WTC11 (cell line): ENCODE results near the gene SPACA1. TPM values are rescaled to one million over a fixed set of nuclear protein-coding genes. Genes with fewer than 3 reads are reported as not detected.

Source experiments
- ATAC-seq: fragments of 200-7000 bp; cut with Tn5 transposase; 2 replicates; pipeline ENCODE4 v1.10.0; 2021; ENCODE audit warnings: mild to moderate bottlenecking, moderate library complexity
- CTCF ChIA-PET: fragments of 300-600 bp; sonication (Branson Sonifier 250); formaldehyde crosslinking; loops from one replicate; lab custom pipeline; 2021; ENCODE audit warnings: antibody characterized with exemption; lab: Charles Lee
- POLR2A ChIA-PET: fragments of 350-600 bp; sonication (Branson Sonifier 250); formaldehyde crosslinking; loops from one replicate; lab custom pipeline; 2021; ENCODE audit warnings: antibody characterized with exemption; lab: Charles Lee
- DNase-seq: peaks from one replicate; pipeline ENCODE4 v3.0.0; 2021; ENCODE audit warnings: low spot score
- H3K27ac Mint-ChIP-seq: 2 replicates; pipeline ENCODE4 v1.8.0; 2021; ENCODE audit warnings: mixed read lengths
- H3K27me3 Mint-ChIP-seq: 2 replicates; pipeline ENCODE4 v1.8.0; 2021; ENCODE audit warnings: low read depth, mild to moderate bottlenecking, moderate library complexity, mixed read lengths
- H3K36me3 Mint-ChIP-seq: 2 replicates; pipeline ENCODE4 v1.8.0; 2021; ENCODE audit warnings: mixed read lengths
- H3K4me1 Mint-ChIP-seq: 2 replicates; pipeline ENCODE4 v1.8.0; 2022; ENCODE audit warnings: mixed read lengths
- H3K4me3 Mint-ChIP-seq: 2 replicates; pipeline ENCODE4 v1.8.0; 2021; ENCODE audit warnings: mild to moderate bottlenecking, moderate library complexity, mixed read lengths
- H3K9me3 Mint-ChIP-seq: 2 replicates; pipeline ENCODE4 v1.8.0; 2021; ENCODE audit warnings: mixed read lengths
- CREM ChIP-seq: sonication (generic); formaldehyde crosslinking; IDR thresholded peaks from 2 replicates; pipeline ENCODE4 v1.8.1; 2022; ENCODE audit warnings: mild to moderate bottlenecking, missing genetic modification reagents, moderate library complexity
- ELF4 ChIP-seq: sonication (generic); formaldehyde crosslinking; IDR thresholded peaks from 2 replicates; pipeline ENCODE4 v1.8.1; 2022; ENCODE audit warnings: low read depth, mild to moderate bottlenecking, moderate library complexity, missing genetic modification reagents
- ESRRA ChIP-seq: sonication (generic); formaldehyde crosslinking; IDR thresholded peaks from 2 replicates; pipeline ENCODE4 v1.8.1; 2022; ENCODE audit warnings: mild to moderate bottlenecking, missing genetic modification reagents, borderline replicate concordance
- JAZF1 ChIP-seq: fragments of 250-450 bp; sonication (Bioruptor Pico); IDR thresholded peaks from 2 replicates; pipeline ENCODE4 v1.9.0; 2021; ENCODE audit warnings: moderate library complexity, mild to moderate bottlenecking, inconsistent platforms
- JUN ChIP-seq: sonication (generic); formaldehyde crosslinking; IDR thresholded peaks from 2 replicates; pipeline ENCODE4 v1.8.0; 2023; ENCODE audit warnings: mild to moderate bottlenecking, missing genetic modification reagents
- NFE2L1 ChIP-seq: sonication (generic); formaldehyde crosslinking; IDR thresholded peaks from 2 replicates; pipeline ENCODE4 v1.8.1; 2023; ENCODE audit warnings: missing genetic modification reagents
- OVOL2 ChIP-seq: fragments of 250-450 bp; sonication (Bioruptor Pico); IDR thresholded peaks from 2 replicates; pipeline ENCODE4 v1.9.0; 2021; ENCODE audit warnings: mild to moderate bottlenecking, borderline replicate concordance
- RORB ChIP-seq: fragments of 250-450 bp; sonication (Bioruptor Pico); IDR thresholded peaks from 2 replicates; pipeline ENCODE4 v1.9.0; 2021; ENCODE audit warnings: mild to moderate bottlenecking
- SOX15 ChIP-seq: fragments of 250-450 bp; sonication (Bioruptor Pico); IDR thresholded peaks from 2 replicates; pipeline ENCODE4 v1.9.0; 2021; ENCODE audit warnings: mild to moderate bottlenecking
- TEAD4 ChIP-seq: sonication (generic); formaldehyde crosslinking; IDR thresholded peaks from 2 replicates; pipeline ENCODE4 v1.8.0; 2022; ENCODE audit warnings: mild to moderate bottlenecking, missing genetic modification reagents
- ZNF232 ChIP-seq: sonication (generic); formaldehyde crosslinking; IDR thresholded peaks from 2 replicates; pipeline ENCODE4 v1.8.0; 2022; ENCODE audit warnings: mild to moderate bottlenecking, missing genetic modification reagents
- total RNA-seq: library from RNA; stranded (reverse); gene quantifications from 3 replicates; pipeline ENCODE4 v1.2.3, GENCODE V29; 2021
- TF ChIP-seq, protein P1 (sequence below): sonication (generic); formaldehyde crosslinking; IDR thresholded peaks from 2 replicates; pipeline ENCODE4 v1.8.0; 2022; ENCODE audit warnings: mild to moderate bottlenecking, missing genetic modification reagents
- TF ChIP-seq, protein P2 (sequence below): sonication (generic); formaldehyde crosslinking; conservative IDR thresholded peaks from 2 replicates; pipeline ENCODE4 v1.8.1; 2022; ENCODE audit warnings: mild to moderate bottlenecking, missing genetic modification reagents
- TF ChIP-seq, protein P3 (sequence below): sonication (generic); formaldehyde crosslinking; IDR thresholded peaks from 2 replicates; pipeline ENCODE4 v1.8.1; 2023; ENCODE audit warnings: mild to moderate bottlenecking, missing genetic modification reagents, moderate library complexity
- TF ChIP-seq, protein P4 (sequence below): sonication (generic); formaldehyde crosslinking; IDR thresholded peaks from 2 replicates; pipeline ENCODE4 v1.8.1; 2023; ENCODE audit warnings: mild to moderate bottlenecking, moderate library complexity, missing genetic modification reagents
- TF ChIP-seq, protein P5 (sequence below): sonication (generic); formaldehyde crosslinking; IDR thresholded peaks from 2 replicates; pipeline ENCODE4 v1.8.0; 2022; ENCODE audit warnings: mild to moderate bottlenecking, missing genetic modification reagents
- TF ChIP-seq, protein P6 (sequence below): fragments of 250-450 bp; sonication (Bioruptor Pico); IDR thresholded peaks from 2 replicates; pipeline ENCODE4 v1.9.0; 2021; ENCODE audit warnings: moderate library complexity, mild to moderate bottlenecking, inconsistent platforms, borderline replicate concordance
- TF ChIP-seq, protein P7 (sequence below): sonication (generic); formaldehyde crosslinking; IDR thresholded peaks from 2 replicates; pipeline ENCODE4 v1.8.1; 2023; ENCODE audit warnings: mild to moderate bottlenecking, missing genetic modification reagents, moderate library complexity
- TF ChIP-seq, protein P8 (sequence below): fragments of 200-600 bp; IDR thresholded peaks from 2 replicates; pipeline ENCODE4 v1.8.0; 2022; ENCODE audit warnings: antibody characterized with exemption
- TF ChIP-seq, protein P9 (sequence below): sonication (generic); formaldehyde crosslinking; IDR thresholded peaks from 2 replicates; pipeline ENCODE4 v1.8.1; 2023; ENCODE audit warnings: mild to moderate bottlenecking, missing genetic modification reagents
- TF ChIP-seq, protein P10 (sequence below): sonication (generic); formaldehyde crosslinking; IDR thresholded peaks from 2 replicates; pipeline ENCODE4 v1.8.1; 2022; ENCODE audit warnings: missing genetic modification reagents, borderline replicate concordance

The SPACA1 gene
- total RNA-seq, 1 experiment from 2014 or later: not detected

DNA sequence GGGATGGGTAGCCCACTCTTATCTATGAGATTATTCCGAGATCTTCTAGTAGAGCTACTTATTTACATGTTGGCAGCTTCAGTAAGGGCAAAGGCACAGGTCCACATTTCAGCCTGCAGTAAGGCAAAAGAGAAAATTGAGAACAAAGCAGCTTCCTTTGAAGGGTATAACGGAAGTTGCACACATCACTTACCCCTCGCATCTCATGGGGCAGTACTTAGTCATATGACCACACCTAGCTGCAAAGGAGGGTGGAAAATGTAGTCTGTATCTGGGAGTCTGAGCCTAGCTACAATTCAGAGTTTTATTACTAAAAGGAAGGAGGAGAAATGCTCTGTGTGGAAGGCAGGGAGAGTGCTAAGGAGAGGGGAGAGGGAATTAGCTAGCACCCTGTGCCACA lies 29.7 kb downstream of the SPACA1 start:
- Mint-ChIP-seq H3K4me3 (no peak overlapping the region), H3K4me1 (no peaks in the 10 kb centered on the region), H3K36me3 (no peaks in the 10 kb centered on the region), H3K27ac (no peak overlapping the region), H3K27me3 (no peaks in the 10 kb centered on the region), H3K9me3 (no peaks in the 10 kb centered on the region)
- TF ChIP-seq, protein P1, sequence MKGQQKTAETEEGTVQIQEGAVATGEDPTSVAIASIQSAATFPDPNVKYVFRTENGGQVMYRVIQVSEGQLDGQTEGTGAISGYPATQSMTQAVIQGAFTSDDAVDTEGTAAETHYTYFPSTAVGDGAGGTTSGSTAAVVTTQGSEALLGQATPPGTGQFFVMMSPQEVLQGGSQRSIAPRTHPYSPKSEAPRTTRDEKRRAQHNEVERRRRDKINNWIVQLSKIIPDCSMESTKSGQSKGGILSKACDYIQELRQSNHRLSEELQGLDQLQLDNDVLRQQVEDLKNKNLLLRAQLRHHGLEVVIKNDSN (CRISPR knock-in tag): no peak
- TF ChIP-seq SOX15 (no peak), CREM (CRISPR knock-in tag) (no peak), ESRRA (CRISPR knock-in tag) (no peak), NFE2L1 (CRISPR knock-in tag) (no peak), JAZF1 (CRISPR knock-in tag) (no peak), TEAD4 (CRISPR knock-in tag) (no peak), RORB (CRISPR knock-in tag) (no peak), ZNF232 (CRISPR knock-in tag) (no peak)
- TF ChIP-seq, protein P2, sequence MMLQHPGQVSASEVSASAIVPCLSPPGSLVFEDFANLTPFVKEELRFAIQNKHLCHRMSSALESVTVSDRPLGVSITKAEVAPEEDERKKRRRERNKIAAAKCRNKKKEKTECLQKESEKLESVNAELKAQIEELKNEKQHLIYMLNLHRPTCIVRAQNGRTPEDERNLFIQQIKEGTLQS (CRISPR knock-in tag): no peak
- TF ChIP-seq, protein P3, sequence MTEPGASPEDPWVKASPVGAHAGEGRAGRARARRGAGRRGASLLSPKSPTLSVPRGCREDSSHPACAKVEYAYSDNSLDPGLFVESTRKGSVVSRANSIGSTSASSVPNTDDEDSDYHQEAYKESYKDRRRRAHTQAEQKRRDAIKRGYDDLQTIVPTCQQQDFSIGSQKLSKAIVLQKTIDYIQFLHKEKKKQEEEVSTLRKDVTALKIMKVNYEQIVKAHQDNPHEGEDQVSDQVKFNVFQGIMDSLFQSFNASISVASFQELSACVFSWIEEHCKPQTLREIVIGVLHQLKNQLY (CRISPR knock-in tag): no peak
- TF ChIP-seq, protein P4, sequence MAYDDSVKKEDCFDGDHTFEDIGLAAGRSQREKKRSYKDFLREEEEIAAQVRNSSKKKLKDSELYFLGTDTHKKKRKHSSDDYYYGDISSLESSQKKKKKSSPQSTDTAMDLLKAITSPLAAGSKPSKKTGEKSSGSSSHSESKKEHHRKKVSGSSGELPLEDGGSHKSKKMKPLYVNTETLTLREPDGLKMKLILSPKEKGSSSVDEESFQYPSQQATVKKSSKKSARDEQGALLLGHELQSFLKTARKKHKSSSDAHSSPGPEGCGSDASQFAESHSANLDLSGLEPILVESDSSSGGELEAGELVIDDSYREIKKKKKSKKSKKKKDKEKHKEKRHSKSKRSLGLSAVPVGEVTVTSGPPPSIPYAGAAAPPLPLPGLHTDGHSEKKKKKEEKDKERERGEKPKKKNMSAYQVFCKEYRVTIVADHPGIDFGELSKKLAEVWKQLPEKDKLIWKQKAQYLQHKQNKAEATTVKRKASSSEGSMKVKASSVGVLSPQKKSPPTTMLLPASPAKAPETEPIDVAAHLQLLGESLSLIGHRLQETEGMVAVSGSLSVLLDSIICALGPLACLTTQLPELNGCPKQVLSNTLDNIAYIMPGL (CRISPR knock-in tag): no peak
- TF ChIP-seq, protein P5, sequence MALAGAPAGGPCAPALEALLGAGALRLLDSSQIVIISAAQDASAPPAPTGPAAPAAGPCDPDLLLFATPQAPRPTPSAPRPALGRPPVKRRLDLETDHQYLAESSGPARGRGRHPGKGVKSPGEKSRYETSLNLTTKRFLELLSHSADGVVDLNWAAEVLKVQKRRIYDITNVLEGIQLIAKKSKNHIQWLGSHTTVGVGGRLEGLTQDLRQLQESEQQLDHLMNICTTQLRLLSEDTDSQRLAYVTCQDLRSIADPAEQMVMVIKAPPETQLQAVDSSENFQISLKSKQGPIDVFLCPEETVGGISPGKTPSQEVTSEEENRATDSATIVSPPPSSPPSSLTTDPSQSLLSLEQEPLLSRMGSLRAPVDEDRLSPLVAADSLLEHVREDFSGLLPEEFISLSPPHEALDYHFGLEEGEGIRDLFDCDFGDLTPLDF (CRISPR knock-in tag): no peak
- TF ChIP-seq, protein P6, sequence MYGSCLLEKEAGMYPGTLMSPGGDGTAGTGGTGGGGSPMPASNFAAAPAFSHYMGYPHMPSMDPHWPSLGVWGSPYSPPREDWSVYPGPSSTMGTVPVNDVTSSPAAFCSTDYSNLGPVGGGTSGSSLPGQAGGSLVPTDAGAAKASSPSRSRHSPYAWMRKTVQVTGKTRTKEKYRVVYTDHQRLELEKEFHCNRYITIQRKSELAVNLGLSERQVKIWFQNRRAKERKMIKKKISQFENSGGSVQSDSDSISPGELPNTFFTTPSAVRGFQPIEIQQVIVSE (CRISPR knock-in tag): no peak
- TF ChIP-seq, protein P7, sequence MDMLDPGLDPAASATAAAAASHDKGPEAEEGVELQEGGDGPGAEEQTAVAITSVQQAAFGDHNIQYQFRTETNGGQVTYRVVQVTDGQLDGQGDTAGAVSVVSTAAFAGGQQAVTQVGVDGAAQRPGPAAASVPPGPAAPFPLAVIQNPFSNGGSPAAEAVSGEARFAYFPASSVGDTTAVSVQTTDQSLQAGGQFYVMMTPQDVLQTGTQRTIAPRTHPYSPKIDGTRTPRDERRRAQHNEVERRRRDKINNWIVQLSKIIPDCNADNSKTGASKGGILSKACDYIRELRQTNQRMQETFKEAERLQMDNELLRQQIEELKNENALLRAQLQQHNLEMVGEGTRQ (CRISPR knock-in tag): no peak
- POLR2A ChIA-PET: interaction anchor here (0.5 kb wide), 1 partner anchor 563 kb away, joined by 5 read pairs; no protein-coding TSS in a partner anchor
- CTCF ChIA-PET: no interaction called here
- ATAC-seq: no peak
- DNase-seq: no peak

DNA sequence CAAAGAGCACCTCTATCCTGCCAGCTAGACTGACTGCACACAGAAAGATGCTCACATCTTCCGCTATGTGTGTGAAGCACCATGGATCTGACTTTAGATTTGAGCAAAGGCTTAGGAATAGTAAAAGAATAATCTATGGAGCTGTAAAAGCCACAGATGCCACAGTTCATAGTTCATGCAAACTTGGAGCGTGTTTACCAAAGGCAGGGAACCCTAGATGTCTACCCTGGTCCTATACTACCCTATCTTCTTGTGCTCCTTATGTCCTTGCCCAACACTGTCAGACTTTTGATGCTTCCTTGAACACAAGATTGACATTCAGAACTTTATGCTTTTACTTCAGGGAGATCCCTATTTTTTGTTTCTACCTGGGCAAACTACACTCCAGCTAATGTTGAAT lies 39.2 kb downstream of the SPACA1 start:
- Mint-ChIP-seq H3K36me3 (peaks cover 12% of the 10 kb centered on the region), H3K27me3 (no peaks in the 10 kb centered on the region), H3K9me3 (peaks cover 16% of the 10 kb centered on the region), H3K4me3 (no peak overlapping the region), H3K27ac (no peak overlapping the region), H3K4me1 (peaks cover 29% of the 10 kb centered on the region)
- CTCF ChIA-PET: no interaction called here
- ATAC-seq (no peak), DNase-seq (no peak)
- POLR2A ChIA-PET: no interaction called here
- TF ChIP-seq, protein P8, sequence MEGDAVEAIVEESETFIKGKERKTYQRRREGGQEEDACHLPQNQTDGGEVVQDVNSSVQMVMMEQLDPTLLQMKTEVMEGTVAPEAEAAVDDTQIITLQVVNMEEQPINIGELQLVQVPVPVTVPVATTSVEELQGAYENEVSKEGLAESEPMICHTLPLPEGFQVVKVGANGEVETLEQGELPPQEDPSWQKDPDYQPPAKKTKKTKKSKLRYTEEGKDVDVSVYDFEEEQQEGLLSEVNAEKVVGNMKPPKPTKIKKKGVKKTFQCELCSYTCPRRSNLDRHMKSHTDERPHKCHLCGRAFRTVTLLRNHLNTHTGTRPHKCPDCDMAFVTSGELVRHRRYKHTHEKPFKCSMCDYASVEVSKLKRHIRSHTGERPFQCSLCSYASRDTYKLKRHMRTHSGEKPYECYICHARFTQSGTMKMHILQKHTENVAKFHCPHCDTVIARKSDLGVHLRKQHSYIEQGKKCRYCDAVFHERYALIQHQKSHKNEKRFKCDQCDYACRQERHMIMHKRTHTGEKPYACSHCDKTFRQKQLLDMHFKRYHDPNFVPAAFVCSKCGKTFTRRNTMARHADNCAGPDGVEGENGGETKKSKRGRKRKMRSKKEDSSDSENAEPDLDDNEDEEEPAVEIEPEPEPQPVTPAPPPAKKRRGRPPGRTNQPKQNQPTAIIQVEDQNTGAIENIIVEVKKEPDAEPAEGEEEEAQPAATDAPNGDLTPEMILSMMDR: no peak
- TF ChIP-seq, protein P9, sequence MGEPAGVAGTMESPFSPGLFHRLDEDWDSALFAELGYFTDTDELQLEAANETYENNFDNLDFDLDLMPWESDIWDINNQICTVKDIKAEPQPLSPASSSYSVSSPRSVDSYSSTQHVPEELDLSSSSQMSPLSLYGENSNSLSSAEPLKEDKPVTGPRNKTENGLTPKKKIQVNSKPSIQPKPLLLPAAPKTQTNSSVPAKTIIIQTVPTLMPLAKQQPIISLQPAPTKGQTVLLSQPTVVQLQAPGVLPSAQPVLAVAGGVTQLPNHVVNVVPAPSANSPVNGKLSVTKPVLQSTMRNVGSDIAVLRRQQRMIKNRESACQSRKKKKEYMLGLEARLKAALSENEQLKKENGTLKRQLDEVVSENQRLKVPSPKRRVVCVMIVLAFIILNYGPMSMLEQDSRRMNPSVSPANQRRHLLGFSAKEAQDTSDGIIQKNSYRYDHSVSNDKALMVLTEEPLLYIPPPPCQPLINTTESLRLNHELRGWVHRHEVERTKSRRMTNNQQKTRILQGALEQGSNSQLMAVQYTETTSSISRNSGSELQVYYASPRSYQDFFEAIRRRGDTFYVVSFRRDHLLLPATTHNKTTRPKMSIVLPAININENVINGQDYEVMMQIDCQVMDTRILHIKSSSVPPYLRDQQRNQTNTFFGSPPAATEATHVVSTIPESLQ (CRISPR knock-in tag): no peak
- TF ChIP-seq, protein P10, sequence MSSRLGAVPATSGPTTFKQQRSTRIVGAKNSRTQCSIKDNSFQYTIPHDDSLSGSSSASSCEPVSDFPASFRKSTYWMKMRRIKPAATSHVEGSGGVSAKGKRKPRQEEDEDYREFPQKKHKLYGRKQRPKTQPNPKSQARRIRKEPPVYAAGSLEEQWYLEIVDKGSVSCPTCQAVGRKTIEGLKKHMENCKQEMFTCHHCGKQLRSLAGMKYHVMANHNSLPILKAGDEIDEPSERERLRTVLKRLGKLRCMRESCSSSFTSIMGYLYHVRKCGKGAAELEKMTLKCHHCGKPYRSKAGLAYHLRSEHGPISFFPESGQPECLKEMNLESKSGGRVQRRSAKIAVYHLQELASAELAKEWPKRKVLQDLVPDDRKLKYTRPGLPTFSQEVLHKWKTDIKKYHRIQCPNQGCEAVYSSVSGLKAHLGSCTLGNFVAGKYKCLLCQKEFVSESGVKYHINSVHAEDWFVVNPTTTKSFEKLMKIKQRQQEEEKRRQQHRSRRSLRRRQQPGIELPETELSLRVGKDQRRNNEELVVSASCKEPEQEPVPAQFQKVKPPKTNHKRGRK (CRISPR knock-in tag): no peak
- no peak for TF ChIP-seq JUN (CRISPR knock-in tag)
- no peak for TF ChIP-seq ELF4 (CRISPR knock-in tag)
- TF ChIP-seq, protein P3 (CRISPR knock-in tag): no peak
- TF ChIP-seq OVOL2 (CRISPR knock-in tag): no peak
